ENCODE measurements around the gene MBTPS1. TPM values are rescaled to one million over a fixed set of nuclear protein-coding genes. Genes with fewer than 3 reads are reported as not detected.

Gene MBTPS1
- total and polyA plus RNA-seq, 10 of the 15 experiments (the other 5 are each of a cell fraction or from before 2014, with no cell fraction given), result 1.3 to 43.9 (median 35.2) TPM

GRCh38 chr16:84117494-84117843 is 727 bp upstream of the MBTPS1 start:
- WGBS (ENCODE audit: insufficient coverage, insufficient replicate concordance, low lambda C conversion rate, missing lambda C conversion rate), result 10% methylated on average over 12 of the region's 12 CpGs
- Histone ChIP-seq H2AFZ (ENCODE audit: control insufficient read depth, low read depth, low read length) (peak overlapping the region; percentile 93), H3K27me3 (replicated peaks in 1 of 2; ENCODE audit: control insufficient read depth in 2 of 2, insufficient read depth in 2 of 2, low read length in 1 of 2) (no peaks in the 10 kb centered on the region), H3K4me3 (peak overlapping the region; percentile 93), H4K20me1 (ENCODE audit: control insufficient read depth, insufficient read depth) (no peaks in the 10 kb centered on the region), H3K9me3 (replicated peaks; ENCODE audit: control insufficient read depth, insufficient read depth, low read length) (no peaks in the 10 kb centered on the region), H3K9ac (ENCODE audit: control insufficient read depth, insufficient read depth, low read length) (peak overlapping the region; percentile 93), H3K4me1 (ENCODE audit: control insufficient read depth, insufficient read depth, low read length) (peaks cover 9% of the 10 kb centered on the region; the same call in 1 of the 2 replicates), H3K27ac (ENCODE audit: control insufficient read depth, insufficient read depth) (peak overlapping the region; percentile 89), H3K79me2 (ENCODE audit: control insufficient read depth, insufficient read depth, low read length) (peaks cover 42% of the 10 kb centered on the region), H3K36me3 (ENCODE audit: control insufficient read depth in 2 of 2, insufficient read depth in 2 of 2, low read length in 1 of 2) (no peaks in the 10 kb centered on the region), H3K4me2 (ENCODE audit: control insufficient read depth, insufficient read depth) (peak overlapping the region; percentile 95)
- TF ChIP-seq CREM (IDR thresholded peaks at IDR 0.05; ENCODE audit: low read depth), result 0 out of 2 replicates have a peak, but pooled peaks have one; percentile 18
- TF ChIP-seq ZBTB4 (CRISPR knock-in tag; IDR thresholded peaks at IDR 0.05), result no peak
- TF ChIP-seq YBX1 (IDR thresholded peaks at IDR 0.05), result no peak
- TF ChIP-seq SMAD5 (IDR thresholded peaks at IDR 0.05; ENCODE audit: low read depth), result no peak
- TF ChIP-seq CHD2 (IDR thresholded peaks at IDR 0.05; ENCODE audit: borderline replicate concordance, low read depth, low read length), result 0 out of 2 replicates have a peak, but pooled peaks have one; percentile 18
- TF ChIP-seq MXI1 (IDR thresholded peaks at IDR 0.05; ENCODE audit: low read depth, low read length), result peak; percentile 86; the same call in 1 of the 2 replicates
- TF ChIP-seq WRNIP1 (IDR thresholded peaks at IDR 0.05; ENCODE audit: borderline replicate concordance, low read depth, low read length), result 0 out of 2 replicates have a peak, but pooled peaks have one; percentile 5
- TF ChIP-seq NBN (IDR thresholded peaks at IDR 0.05), result 0 out of 2 replicates have a peak, but pooled peaks have one; percentile 11
- TF ChIP-seq NR2F1 (conservative IDR thresholded peaks at IDR 0.05), result peak; percentile 61
- ChIA-PET SMC1A (ENCODE audit: uncharacterized antibody, unreplicated experiment) (interaction anchor here (1.1 to 1.4 kb wide), 4 partner anchors 14 to 33 kb away, joined by 3 to 4 read pairs (median 4); no protein-coding TSS in a partner anchor), CTCF (interaction anchor here (0.7 to 6.7 kb wide), 7 partner anchors 10 to 69 kb away, joined by 3 to 58 read pairs (median 3); partner anchors contain the start of gene TAF1C), POLR2A (interaction anchor here (1.0 to 1.3 kb wide), 3 partner anchors 15 to 68 kb away, joined by 3 to 9 read pairs (median 3); no protein-coding TSS in a partner anchor), RAD21 (ENCODE audit: unreplicated experiment) (interaction anchor here (1.3 to 1.6 kb wide), 4 partner anchors 20 to 70 kb away, joined by 4 to 9 read pairs (median 5); partner anchors contain the start of gene TAF1C)
- no TSS peak for BruUV-seq (replicated peaks)
- intact Hi-C loops (cut with micrococcal nuclease; ENCODE audit: unreplicated experiment) (loop anchor here (2.0 kb wide), 1 partner anchor 27 kb away; the partner anchor contains the start of genes DNAAF1 and HSDL1), in situ Hi-C loops (cut with MboI) (no loop called here)
- FAIRE-seq (peak; percentile 41), ATAC-seq (peak; percentile 31), DNase-seq (ENCODE audit: low read depth, low spot score) (no peak)

All from GM12878 (cell line).